ENCODE data around the gene LRP2.

Gene LRP2

DNA sequence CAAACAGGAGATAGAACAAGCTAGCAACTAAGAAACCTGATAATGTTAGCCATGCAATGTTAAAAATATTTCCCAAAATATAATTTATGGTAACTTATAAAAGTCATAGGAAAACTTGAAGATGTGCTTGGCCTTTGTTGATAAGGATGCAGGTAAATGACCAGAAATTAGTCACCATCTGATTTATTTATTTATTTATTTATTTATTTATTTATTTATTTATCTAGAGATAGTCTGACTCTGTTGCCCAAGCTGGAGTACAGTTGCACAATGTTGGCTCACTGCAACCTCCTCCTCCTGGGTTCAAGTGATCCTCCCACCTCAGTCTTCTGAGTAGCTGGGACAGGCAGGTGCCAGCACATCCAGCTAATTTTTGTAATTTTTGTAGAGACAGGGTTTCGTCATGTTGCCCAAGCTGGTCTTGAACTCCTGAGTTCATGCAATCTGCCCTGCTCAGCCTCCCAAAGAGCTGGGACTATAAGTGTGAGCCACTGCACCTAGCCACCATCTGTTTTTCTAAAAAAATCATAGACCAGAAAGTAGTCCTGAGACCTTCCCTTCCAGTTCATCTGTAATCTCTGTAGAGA lies 183.4 kb downstream of the LRP2 start:
- H3K9me3 Mint-ChIP-seq: no peaks in the 10 kb centered on the region
- no peak overlapping the region for H3K4me3 Mint-ChIP-seq
- no peaks in the 10 kb centered on the region for H3K36me3 Mint-ChIP-seq (ENCODE audit: low read depth)
- H3K4me1 Mint-ChIP-seq (ENCODE audit: low read depth): no peaks in the 10 kb centered on the region
- no peak overlapping the region for H3K27ac Mint-ChIP-seq
- H3K27me3 Mint-ChIP-seq (ENCODE audit: low read depth): peaks cover 22% of the 10 kb centered on the region
- no peak for DNase-seq (ENCODE audit: low spot score)

DNA sequence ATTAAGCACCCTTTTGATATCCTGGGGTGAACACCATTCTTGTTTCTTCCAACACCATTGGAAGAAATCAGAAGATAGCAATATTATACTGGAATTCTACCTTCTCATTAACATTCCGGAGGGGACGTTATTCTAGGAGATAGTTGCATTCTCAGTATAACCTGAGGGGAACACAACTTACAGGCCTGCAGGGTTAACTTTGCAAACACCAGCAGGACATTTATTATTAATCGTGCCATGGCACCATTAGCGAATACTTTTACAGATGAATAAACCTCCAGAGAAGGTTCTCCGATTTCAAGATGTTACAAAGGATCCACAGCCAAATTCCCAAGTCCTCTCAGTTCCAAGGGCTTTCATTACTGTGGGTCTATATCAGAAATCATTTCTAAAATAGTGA lies 184.0 kb downstream of the LRP2 start:
- Mint-ChIP-seq H3K4me3 (no peak overlapping the region), H3K27ac (no peak overlapping the region), H3K27me3 (ENCODE audit: low read depth) (peaks cover 22% of the 10 kb centered on the region), H3K4me1 (ENCODE audit: low read depth) (no peaks in the 10 kb centered on the region), H3K9me3 (no peaks in the 10 kb centered on the region), H3K36me3 (ENCODE audit: low read depth) (no peaks in the 10 kb centered on the region)
- no peak for DNase-seq (ENCODE audit: low spot score)

DNA sequence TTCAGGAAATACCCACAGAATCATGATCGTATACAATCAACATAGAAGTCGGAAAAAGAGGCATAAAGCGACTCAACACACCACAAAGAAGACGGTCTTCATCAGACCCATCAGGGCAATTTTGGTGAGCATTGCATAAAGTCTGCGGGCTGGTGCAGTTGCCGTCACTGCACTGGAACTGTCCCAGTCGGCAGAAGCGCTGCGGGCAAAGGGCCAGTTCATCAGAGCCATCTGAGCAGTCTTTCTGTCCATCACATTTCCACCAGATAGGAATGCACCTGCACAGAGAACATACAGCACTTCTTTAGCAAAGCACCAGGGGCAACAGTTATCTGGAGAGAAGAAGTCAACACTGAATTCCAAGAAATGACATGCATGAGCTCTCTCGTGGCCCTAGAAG lies 187.2 kb downstream of the LRP2 start:
- Mint-ChIP-seq H3K36me3 (ENCODE audit: low read depth) (no peaks in the 10 kb centered on the region), H3K4me3 (no peak overlapping the region), H3K9me3 (no peaks in the 10 kb centered on the region), H3K4me1 (ENCODE audit: low read depth) (no peaks in the 10 kb centered on the region), H3K27ac (no peak overlapping the region), H3K27me3 (ENCODE audit: low read depth) (peaks cover 19% of the 10 kb centered on the region)
- no peak for DNase-seq (ENCODE audit: low spot score)

DNA sequence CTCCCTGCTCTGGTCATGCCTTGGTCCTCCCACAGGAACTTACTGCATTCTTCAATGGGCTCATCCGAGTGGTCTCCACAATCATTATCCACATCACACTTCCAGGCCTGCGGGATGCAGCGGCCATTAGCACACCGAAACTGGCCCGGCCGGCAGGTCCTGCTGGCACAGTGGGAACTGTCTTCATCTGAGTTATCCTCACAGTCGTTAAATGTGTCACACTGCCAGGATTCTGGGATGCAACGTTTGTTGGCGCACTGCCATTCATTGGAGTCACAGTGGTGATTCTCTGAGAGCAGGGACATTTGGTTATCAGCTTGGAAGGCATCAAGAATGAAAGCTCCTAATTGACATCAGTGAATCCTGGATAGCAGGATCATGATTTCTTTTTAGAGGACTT lies 188.5 kb downstream of the LRP2 start:
- Mint-ChIP-seq H3K27me3 (ENCODE audit: low read depth) (peaks cover 19% of the 10 kb centered on the region), H3K27ac (no peak overlapping the region), H3K36me3 (ENCODE audit: low read depth) (no peaks in the 10 kb centered on the region), H3K9me3 (no peaks in the 10 kb centered on the region), H3K4me3 (no peak overlapping the region), H3K4me1 (ENCODE audit: low read depth) (no peaks in the 10 kb centered on the region)
- no peak for DNase-seq (ENCODE audit: low spot score)

DNA sequence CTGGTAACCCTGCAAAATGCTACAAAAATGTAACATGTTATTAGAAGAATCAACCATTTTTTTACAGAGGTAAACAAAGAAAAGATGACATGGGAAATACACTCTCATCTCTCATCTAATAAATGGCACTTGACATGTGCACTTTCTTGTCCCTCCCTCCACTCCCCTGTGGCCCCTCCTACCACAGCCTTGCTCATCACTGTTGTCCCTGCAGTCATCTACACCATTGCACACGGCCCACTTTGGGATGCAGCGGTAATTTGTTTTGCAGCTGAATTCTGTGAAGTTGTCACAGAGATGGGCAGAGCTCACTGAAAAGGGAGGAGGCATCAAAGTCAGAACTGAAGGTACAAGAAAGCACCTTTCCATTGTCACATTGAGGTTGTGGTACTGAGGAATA lies 189.4 kb downstream of the LRP2 start:
- Mint-ChIP-seq H3K27ac (no peak overlapping the region), H3K4me1 (ENCODE audit: low read depth) (no peaks in the 10 kb centered on the region), H3K9me3 (no peaks in the 10 kb centered on the region), H3K4me3 (no peak overlapping the region), H3K27me3 (ENCODE audit: low read depth) (peaks cover 19% of the 10 kb centered on the region), H3K36me3 (ENCODE audit: low read depth) (no peaks in the 10 kb centered on the region)
- no peak for DNase-seq (ENCODE audit: low spot score)

DNA sequence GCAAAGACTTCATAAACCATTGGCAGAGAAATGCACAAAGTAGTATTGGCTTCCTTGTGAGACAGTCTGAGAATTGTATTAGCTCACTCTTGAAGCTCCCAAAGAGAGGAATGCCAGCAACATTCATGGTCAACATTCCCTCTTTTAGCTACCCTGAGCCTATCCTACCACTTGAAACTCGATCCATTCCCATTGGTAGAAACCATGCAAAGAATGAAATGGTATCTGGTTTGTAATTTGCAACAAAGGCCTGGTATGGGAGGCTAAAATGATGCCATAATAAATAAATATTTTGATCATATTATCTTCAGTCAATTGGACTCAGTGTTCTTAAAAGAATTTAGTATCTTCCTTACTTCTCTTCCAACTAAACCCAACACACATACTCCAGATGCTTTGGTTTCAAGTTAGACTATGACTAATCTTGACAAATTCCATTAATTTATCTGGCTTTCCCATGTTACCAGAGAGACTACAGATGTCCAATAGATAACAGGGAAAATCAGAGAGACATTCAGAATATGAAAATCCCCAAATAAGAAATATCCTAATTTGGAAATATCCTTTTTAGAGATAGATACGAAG lies 190.1 kb downstream of the LRP2 start:
- Mint-ChIP-seq H3K27ac (no peak overlapping the region), H3K4me1 (ENCODE audit: low read depth) (no peaks in the 10 kb centered on the region), H3K4me3 (no peak overlapping the region), H3K36me3 (ENCODE audit: low read depth) (no peaks in the 10 kb centered on the region), H3K27me3 (ENCODE audit: low read depth) (peaks cover 20% of the 10 kb centered on the region), H3K9me3 (no peaks in the 10 kb centered on the region)
- DNase-seq (ENCODE audit: low spot score): no peak

DNA sequence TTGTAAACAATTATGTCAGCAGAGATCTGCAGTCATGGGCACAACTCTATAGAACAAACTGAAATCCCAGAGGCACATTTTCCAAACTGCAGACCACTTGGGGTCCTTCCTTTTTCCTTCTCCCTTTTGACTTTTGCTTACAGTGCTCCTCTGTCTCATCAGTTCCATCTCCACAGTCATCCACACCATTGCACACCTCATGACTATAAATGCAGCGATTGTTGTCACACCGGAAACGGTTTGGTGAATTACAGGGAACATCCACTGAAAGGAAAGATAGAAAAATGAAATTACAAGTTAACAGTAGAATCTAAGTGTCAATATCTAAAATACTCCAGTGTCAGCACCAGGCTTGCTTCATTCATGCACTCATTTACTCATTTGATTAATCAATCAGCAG lies 196.5 kb downstream of the LRP2 start:
- Mint-ChIP-seq H3K4me1 (ENCODE audit: low read depth) (no peaks in the 10 kb centered on the region), H3K27ac (no peak overlapping the region), H3K27me3 (ENCODE audit: low read depth) (peaks cover 24% of the 10 kb centered on the region), H3K36me3 (ENCODE audit: low read depth) (no peaks in the 10 kb centered on the region), H3K9me3 (no peaks in the 10 kb centered on the region), H3K4me3 (no peak overlapping the region)
- DNase-seq (ENCODE audit: low spot score): no peak

DNA sequence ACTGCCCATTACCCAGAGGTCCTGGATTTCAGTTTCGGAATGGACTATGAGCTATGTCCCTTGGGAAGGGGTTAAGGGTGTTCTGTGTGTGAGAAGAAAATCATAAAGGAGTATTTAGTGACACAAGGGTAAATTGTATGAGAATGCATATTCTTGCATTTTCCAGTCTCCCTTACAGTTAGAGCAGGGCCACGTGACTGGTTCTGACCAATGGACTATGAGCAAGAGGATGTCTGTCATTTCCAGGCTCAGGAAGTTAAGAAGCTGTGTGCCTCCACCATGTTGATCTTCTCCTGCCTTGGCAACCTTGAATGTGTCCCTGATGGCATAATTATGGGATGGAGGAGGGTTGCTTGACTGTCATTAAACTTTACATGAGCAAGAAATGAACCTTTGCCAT lies 198.0 kb downstream of the LRP2 start:
- Mint-ChIP-seq H3K4me1 (ENCODE audit: low read depth) (no peaks in the 10 kb centered on the region), H3K27ac (no peak overlapping the region), H3K27me3 (ENCODE audit: low read depth) (peaks cover 26% of the 10 kb centered on the region), H3K36me3 (ENCODE audit: low read depth) (no peaks in the 10 kb centered on the region), H3K9me3 (no peaks in the 10 kb centered on the region), H3K4me3 (no peak overlapping the region)
- no peak for DNase-seq (ENCODE audit: low spot score)

DNA sequence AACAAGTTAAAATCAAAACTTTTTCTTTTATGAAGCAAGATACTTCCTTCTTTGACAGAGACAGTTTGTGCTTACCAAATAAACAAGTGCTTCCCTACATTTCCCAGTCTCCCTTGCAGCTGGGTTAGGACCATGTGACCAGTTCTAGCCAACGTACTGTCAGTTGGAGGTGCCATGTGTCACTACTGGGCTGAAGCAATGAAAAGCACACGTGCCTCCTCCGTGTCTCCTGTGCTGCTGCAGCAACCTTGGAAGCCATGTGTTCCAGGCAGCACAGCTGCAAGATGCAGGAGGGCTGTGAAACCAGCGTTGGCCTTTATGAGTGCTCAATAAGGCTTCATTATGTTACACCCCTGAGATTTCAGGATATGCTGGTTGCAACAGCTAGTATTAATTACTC lies 199.7 kb downstream of the LRP2 start:
- Mint-ChIP-seq H3K27me3 (ENCODE audit: low read depth) (peaks cover 29% of the 10 kb centered on the region), H3K36me3 (ENCODE audit: low read depth) (no peaks in the 10 kb centered on the region), H3K4me3 (no peak overlapping the region), H3K27ac (no peak overlapping the region), H3K9me3 (no peaks in the 10 kb centered on the region), H3K4me1 (ENCODE audit: low read depth) (no peaks in the 10 kb centered on the region)
- DNase-seq (ENCODE audit: low spot score): no peak

DNA sequence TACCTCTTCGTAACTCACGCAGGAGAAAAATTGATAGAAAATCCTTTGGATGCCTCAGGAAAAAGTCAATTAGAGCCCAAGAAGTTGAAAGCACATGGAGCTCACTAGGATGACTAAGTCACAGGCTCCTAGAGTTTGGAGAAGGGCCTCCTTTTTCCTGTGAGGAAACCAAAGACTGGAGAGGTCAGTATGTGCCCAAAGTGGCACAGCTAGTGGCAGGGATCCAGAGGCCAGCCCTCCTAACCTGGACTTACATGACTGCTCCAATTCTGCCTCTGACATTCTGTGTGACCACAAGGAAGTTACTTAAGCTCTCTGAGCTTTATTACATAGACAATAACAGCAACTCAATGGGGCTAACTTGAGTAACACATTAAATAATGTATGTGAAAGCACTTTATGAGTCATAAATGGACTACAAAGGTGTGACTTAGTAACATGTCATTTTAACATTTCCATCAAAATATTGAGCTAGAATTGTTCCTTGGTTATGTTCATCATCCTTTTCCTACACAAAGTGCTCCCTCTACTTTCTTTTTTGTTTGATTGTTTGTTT lies 201.3 kb downstream of the LRP2 start:
- no peaks in the 10 kb centered on the region for H3K9me3 Mint-ChIP-seq
- no peak for DNase-seq (ENCODE audit: low spot score)
- H3K4me1 Mint-ChIP-seq (ENCODE audit: low read depth): no peaks in the 10 kb centered on the region
- peaks cover 22% of the 10 kb centered on the region for H3K27me3 Mint-ChIP-seq (ENCODE audit: low read depth)
- no peak overlapping the region for H3K4me3 Mint-ChIP-seq
- H3K36me3 Mint-ChIP-seq (ENCODE audit: low read depth): no peaks in the 10 kb centered on the region
- H3K27ac Mint-ChIP-seq: no peak overlapping the region

DNA sequence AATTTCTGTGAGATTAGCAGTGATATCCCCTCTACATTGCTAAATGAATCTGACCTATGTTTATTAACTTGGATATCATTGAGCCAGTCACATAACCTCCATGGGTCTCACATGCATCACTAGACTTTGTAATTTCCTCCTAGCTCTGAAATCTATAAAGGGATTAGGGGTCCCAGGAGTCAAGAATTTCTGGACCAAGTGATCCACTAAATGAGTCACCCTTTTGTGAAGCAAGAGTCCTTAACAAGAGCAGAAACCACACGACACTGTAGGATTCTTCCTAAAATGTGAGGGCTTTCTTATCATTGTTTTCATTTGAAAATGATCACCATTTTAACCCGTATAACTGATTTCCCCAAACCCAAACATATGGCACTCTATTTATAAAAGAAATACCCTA lies 202.6 kb downstream of the LRP2 start:
- H3K9me3 Mint-ChIP-seq: no peaks in the 10 kb centered on the region
- no peak overlapping the region for H3K27ac Mint-ChIP-seq
- DNase-seq (ENCODE audit: low spot score): no peak
- no peaks in the 10 kb centered on the region for H3K4me1 Mint-ChIP-seq (ENCODE audit: low read depth)
- no peak overlapping the region for H3K4me3 Mint-ChIP-seq
- peaks cover 20% of the 10 kb centered on the region for H3K27me3 Mint-ChIP-seq (ENCODE audit: low read depth)
- no peaks in the 10 kb centered on the region for H3K36me3 Mint-ChIP-seq (ENCODE audit: low read depth)

DNA sequence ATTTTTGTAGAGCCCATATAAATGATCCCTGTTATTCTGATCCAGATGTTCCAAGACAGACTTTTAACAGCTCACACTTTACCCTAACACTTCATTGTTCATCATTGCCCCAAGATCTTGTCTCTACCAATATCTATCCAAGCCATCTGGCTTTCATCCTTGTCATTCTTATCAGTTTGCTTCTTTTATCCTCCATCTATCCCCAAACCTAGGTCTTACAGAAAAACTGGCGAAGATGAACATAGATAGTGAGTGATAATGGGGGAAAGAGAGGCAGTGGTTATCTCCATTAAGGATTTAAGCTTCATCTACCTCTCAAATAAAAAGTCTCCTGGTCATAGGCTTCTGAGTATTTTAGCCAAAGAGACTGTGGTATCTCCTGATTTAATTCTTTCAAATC lies 203.5 kb downstream of the LRP2 start:
- no peak for DNase-seq (ENCODE audit: low spot score)
- no peak overlapping the region for H3K27ac Mint-ChIP-seq
- H3K27me3 Mint-ChIP-seq (ENCODE audit: low read depth): peaks cover 22% of the 10 kb centered on the region
- H3K4me1 Mint-ChIP-seq (ENCODE audit: low read depth): no peaks in the 10 kb centered on the region
- no peaks in the 10 kb centered on the region for H3K9me3 Mint-ChIP-seq
- H3K4me3 Mint-ChIP-seq: no peak overlapping the region
- no peaks in the 10 kb centered on the region for H3K36me3 Mint-ChIP-seq (ENCODE audit: low read depth)

DNA sequence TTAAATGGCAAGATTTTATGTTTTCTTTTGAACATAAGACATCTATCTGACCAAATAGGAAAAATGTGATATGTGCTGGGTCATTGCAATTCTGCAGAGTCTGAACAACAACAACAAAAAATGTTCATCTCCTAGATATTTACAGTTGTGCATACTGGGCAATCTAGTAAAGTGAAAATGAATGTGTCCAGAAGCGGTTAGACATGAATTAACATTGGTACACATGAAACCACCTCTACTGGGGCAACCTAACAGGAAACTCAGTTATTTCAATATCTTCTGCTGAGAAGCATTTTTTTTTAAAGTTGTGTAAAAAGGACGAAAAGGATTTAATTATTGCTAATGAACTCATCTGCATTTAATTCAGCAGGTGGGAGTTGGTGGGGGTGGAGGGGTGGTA lies 216.1 kb downstream of the LRP2 start:
- H3K27ac Mint-ChIP-seq: no peak overlapping the region

DNA sequence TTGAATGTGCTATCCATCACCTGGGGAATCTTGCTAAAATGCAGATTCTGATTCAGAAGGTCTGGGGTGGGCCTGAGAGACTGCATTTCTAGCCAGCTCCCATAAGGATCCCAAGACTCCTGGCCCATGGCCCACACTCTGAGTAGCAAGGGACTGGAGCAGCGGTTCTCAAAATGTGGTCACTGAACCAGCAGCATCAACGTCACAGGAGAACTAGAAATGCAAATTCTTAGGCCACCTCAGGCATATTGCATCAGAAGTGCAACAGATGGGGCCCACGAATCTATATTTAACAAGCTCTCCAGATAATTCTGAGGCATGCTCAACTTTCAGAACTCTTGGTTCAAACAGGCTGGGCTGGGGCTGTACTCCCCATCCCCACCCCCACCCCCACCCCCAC lies 218.3 kb downstream of the LRP2 start:
- Mint-ChIP-seq H3K36me3 (ENCODE audit: low read depth) (no peaks in the 10 kb centered on the region), H3K4me1 (ENCODE audit: low read depth) (no peaks in the 10 kb centered on the region), H3K9me3 (no peaks in the 10 kb centered on the region), H3K4me3 (no peak overlapping the region), H3K27ac (no peak overlapping the region), H3K27me3 (ENCODE audit: low read depth) (peaks cover 6% of the 10 kb centered on the region)
- DNase-seq (ENCODE audit: low spot score): no peak

More for the DNA sequence above, 216.1 kb downstream of the LRP2 start:
- no peaks in the 10 kb centered on the region for H3K4me1 Mint-ChIP-seq (ENCODE audit: low read depth)
- peaks cover 9% of the 10 kb centered on the region for H3K27me3 Mint-ChIP-seq (ENCODE audit: low read depth)
- H3K4me3 Mint-ChIP-seq: no peak overlapping the region
- H3K36me3 Mint-ChIP-seq (ENCODE audit: low read depth): no peaks in the 10 kb centered on the region
- no peak for DNase-seq (ENCODE audit: low spot score)
- H3K9me3 Mint-ChIP-seq: no peaks in the 10 kb centered on the region

Data from T-helper 2 cell treated with Interferon-gamma antibody and Interleukin-4, amounts not matched to agents 5 μg/mL and 100 μg/mL, for 36 hours (primary cell).